Memory B cell (primary cell): ENCODE results near the gene C1orf216.
"Not testable (repeated sequence)": the region's sequence is repeated elsewhere in the genome, so short reads cannot be mapped to it uniquely, and the experiment has no call there.

Experiments
- ATAC-seq: fragments of 150-1000 bp; cut with Tn5 transposase; 2 replicates; pipeline ENCODE4 v1.10.0; 2021; ENCODE audit warnings: low read depth, mild to moderate bottlenecking, moderate library complexity
- DNase-seq, 2 donors: peaks; one replicate each; pipeline ENCODE4 v3.0.0; 2022; ENCODE audit warnings: low spot score in 2 of 2
- H3K27ac Mint-ChIP-seq: one replicate; pipeline ENCODE4 v1.8.0; 2022; ENCODE audit warnings: mild to moderate bottlenecking, moderate library complexity, mixed read lengths
- H3K27me3 Mint-ChIP-seq: one replicate; pipeline ENCODE4 v1.8.0; 2022; ENCODE audit warnings: mixed read lengths
- H3K36me3 Mint-ChIP-seq: one replicate; pipeline ENCODE4 v1.8.0; 2022; ENCODE audit warnings: mild to moderate bottlenecking, mixed read lengths
- H3K4me1 Mint-ChIP-seq: one replicate; pipeline ENCODE4 v1.8.0; 2022; ENCODE audit warnings: mixed read lengths
- H3K4me3 Mint-ChIP-seq: one replicate; pipeline ENCODE4 v1.8.0; 2022; ENCODE audit warnings: mild to moderate bottlenecking, moderate library complexity, mixed read lengths
- H3K9me3 Mint-ChIP-seq: one replicate; pipeline ENCODE4 v1.8.0; 2022; ENCODE audit warnings: mixed read lengths

C1orf216 gene

GRCh38 chr1:35715568-35716002 is 3.1 kb downstream of the C1orf216 start:
- Mint-ChIP-seq H3K27ac (no peak overlapping the region), H3K4me1 (peaks cover 28% of the 10 kb centered on the region), H3K36me3 (no peaks in the 10 kb centered on the region), H3K27me3 (no peaks in the 10 kb centered on the region), H3K4me3 (peak overlapping the region; percentile 45), H3K9me3 (no peaks in the 10 kb centered on the region)
- peak; percentile 69 to 76 for DNase-seq
- peak; percentile 71 for ATAC-seq

GRCh38 chr1:35714921-35715567 is 3.6 kb downstream of the C1orf216 start:
- H3K27me3 Mint-ChIP-seq, result no peaks in the 10 kb centered on the region
- ATAC-seq (no peak), DNase-seq (no peak)
- H3K36me3 Mint-ChIP-seq, result no peaks in the 10 kb centered on the region
- no peak overlapping the region for H3K27ac Mint-ChIP-seq
- no peaks in the 10 kb centered on the region for H3K9me3 Mint-ChIP-seq
- H3K4me3 Mint-ChIP-seq, result no peak overlapping the region
- peaks cover 28% of the 10 kb centered on the region for H3K4me1 Mint-ChIP-seq

GRCh38 chr1:35711098-35711497 is 7.6 kb downstream of the C1orf216 start:
- ATAC-seq, H3K27ac Mint-ChIP-seq, DNase-seq, H3K9me3 Mint-ChIP-seq, H3K36me3 Mint-ChIP-seq, H3K4me3 Mint-ChIP-seq: not testable (repeated sequence)
- H3K4me1 Mint-ChIP-seq, result peaks cover 18% of the 10 kb centered on the region
- H3K27me3 Mint-ChIP-seq, result peaks cover 23% of the 10 kb centered on the region

- DNase-seq, result no peak
- peaks cover 26% of the 10 kb centered on the region for H3K27me3 Mint-ChIP-seq
- peaks cover 5% of the 10 kb centered on the region for H3K36me3 Mint-ChIP-seq
- H3K4me1 Mint-ChIP-seq, result peaks cover 10% of the 10 kb centered on the region
- no peaks in the 10 kb centered on the region for H3K9me3 Mint-ChIP-seq
- ATAC-seq, result no peak
- H3K27ac Mint-ChIP-seq, result no peak overlapping the region
- H3K4me3 Mint-ChIP-seq, result no peak overlapping the region
Observed at GRCh38 chr1:35708952-35709351, 9.7 kb downstream of the C1orf216 start.

- ATAC-seq, result no peak
- peak overlapping the region; percentile 64 for H3K4me3 Mint-ChIP-seq
Observed at GRCh38 chr1:35708441-35708921, 10.2 kb downstream of the C1orf216 start.

GRCh38 chr1:35707601-35708440 is 10.9 kb downstream of the C1orf216 start:
- H3K36me3 Mint-ChIP-seq, result peaks cover 5% of the 10 kb centered on the region
- no peak overlapping the region for H3K27ac Mint-ChIP-seq
- H3K4me3 Mint-ChIP-seq, result peak overlapping the region; percentile 83
- H3K27me3 Mint-ChIP-seq, result peaks cover 26% of the 10 kb centered on the region
- DNase-seq (peak in 1 of 2 donors; percentile 29), ATAC-seq (peak; percentile 53)
- H3K4me1 Mint-ChIP-seq, result peaks cover 10% of the 10 kb centered on the region
- no peaks in the 10 kb centered on the region for H3K9me3 Mint-ChIP-seq

More at GRCh38 chr1:35708441-35708921, 10.2 kb downstream of the C1orf216 start:
- H3K9me3 Mint-ChIP-seq, result no peaks in the 10 kb centered on the region
- DNase-seq, result no peak
- peaks cover 10% of the 10 kb centered on the region for H3K4me1 Mint-ChIP-seq
- H3K27ac Mint-ChIP-seq, result no peak overlapping the region
- peaks cover 5% of the 10 kb centered on the region for H3K36me3 Mint-ChIP-seq
- H3K27me3 Mint-ChIP-seq, result peaks cover 26% of the 10 kb centered on the region

- Mint-ChIP-seq H3K27ac (no peak overlapping the region), H3K4me3 (peak overlapping the region; percentile 83), H3K36me3 (peaks cover 5% of the 10 kb centered on the region), H3K27me3 (peaks cover 30% of the 10 kb centered on the region), H3K9me3 (no peaks in the 10 kb centered on the region), H3K4me1 (peaks cover 10% of the 10 kb centered on the region)
- ATAC-seq (peak; percentile 31), DNase-seq (peak in 1 of 2 donors; percentile 30)
Observed at GRCh38 chr1:35706846-35707600, 11.7 kb downstream of the C1orf216 start.

GRCh38 chr1:35702508-35702907 is 16.2 kb downstream of the C1orf216 start:
- Mint-ChIP-seq H3K9me3 (no peaks in the 10 kb centered on the region), H3K27ac (no peak overlapping the region), H3K4me3 (no peak overlapping the region), H3K4me1 (peaks cover 6% of the 10 kb centered on the region), H3K27me3 (peaks cover 36% of the 10 kb centered on the region), H3K36me3 (peaks cover 4% of the 10 kb centered on the region)
- ATAC-seq (no peak), DNase-seq (no peak)

GRCh38 chr1:35699152-35699551 is 19.5 kb downstream of the C1orf216 start:
- not testable (repeated sequence) for H3K36me3 Mint-ChIP-seq, DNase-seq, H3K27ac Mint-ChIP-seq, H3K4me3 Mint-ChIP-seq, ATAC-seq, H3K4me1 Mint-ChIP-seq, H3K9me3 Mint-ChIP-seq
- H3K27me3 Mint-ChIP-seq, result peaks cover 30% of the 10 kb centered on the region

- DNase-seq (no peak), ATAC-seq (no peak)
- Mint-ChIP-seq H3K36me3 (no peaks in the 10 kb centered on the region), H3K4me3 (no peak overlapping the region), H3K4me1 (no peaks in the 10 kb centered on the region), H3K27ac (no peak overlapping the region), H3K9me3 (no peaks in the 10 kb centered on the region), H3K27me3 (peaks cover 17% of the 10 kb centered on the region)
Observed at GRCh38 chr1:35692317-35692716, 26.4 kb downstream of the C1orf216 start.

GRCh38 chr1:35691571-35692220 is 27.0 kb downstream of the C1orf216 start:
- DNase-seq (no peak), ATAC-seq (no peak)
- no peaks in the 10 kb centered on the region for H3K9me3 Mint-ChIP-seq
- no peak overlapping the region for H3K27ac Mint-ChIP-seq
- no peak overlapping the region for H3K4me3 Mint-ChIP-seq
- no peaks in the 10 kb centered on the region for H3K4me1 Mint-ChIP-seq
- no peaks in the 10 kb centered on the region for H3K36me3 Mint-ChIP-seq
- H3K27me3 Mint-ChIP-seq, result peaks cover 17% of the 10 kb centered on the region

- Mint-ChIP-seq H3K27ac (no peak overlapping the region), H3K27me3 (peaks cover 15% of the 10 kb centered on the region), H3K4me3 (no peak overlapping the region), H3K9me3 (no peaks in the 10 kb centered on the region), H3K4me1 (no peaks in the 10 kb centered on the region), H3K36me3 (no peaks in the 10 kb centered on the region)
- DNase-seq (no peak), ATAC-seq (no peak)
Observed at GRCh38 chr1:35691080-35691479, 27.6 kb downstream of the C1orf216 start.

GRCh38 chr1:35690103-35690502 is 28.6 kb downstream of the C1orf216 start:
- not testable (repeated sequence) for H3K4me1 Mint-ChIP-seq, H3K27ac Mint-ChIP-seq, H3K4me3 Mint-ChIP-seq, H3K9me3 Mint-ChIP-seq, DNase-seq, H3K36me3 Mint-ChIP-seq, ATAC-seq
- peaks cover 11% of the 10 kb centered on the region for H3K27me3 Mint-ChIP-seq
